RWPE2 (cell line): ENCODE data around the gene FBXL16.
A peak's percentile ranks its signal among the peaks of the same experiment; 100 is the strongest.

Experiments used
- ATAC-seq: fragments of 200-7000 bp; cut with Tn5 transposase; 3 replicates; pipeline ENCODE4 v1.9.1; 2021; ENCODE audit warnings: low read depth
- DNase-seq: peaks from one replicate; pipeline ENCODE4 v3.0.0-alpha.2; 2020; ENCODE audit warnings: low spot score
- H3K27ac ChIP-seq: fragments of 450-650 bp; 2 replicates; pipeline ENCODE4 v1.5.1; 2017; ENCODE audit warnings: mild to moderate bottlenecking; ENCODE audit not compliant: poor library complexity, severe bottlenecking
- H3K27me3 ChIP-seq: fragments of 250-450 bp; sonication (Bioruptor Pico); 2 replicates; pipeline ENCODE4 v1.5.1; 2021; ENCODE audit warnings: mild to moderate bottlenecking, moderate library complexity; ENCODE audit not compliant: insufficient read depth, poor library complexity, severe bottlenecking
- H3K36me3 ChIP-seq: fragments of 250-450 bp; sonication (Bioruptor Pico); 2 replicates; pipeline ENCODE4 v1.5.1; 2020; ENCODE audit warnings: low read depth, mild to moderate bottlenecking, moderate library complexity
- H3K4me1 ChIP-seq: fragments of 250-450 bp; sonication (Bioruptor Pico); 2 replicates; pipeline ENCODE4 v1.5.1; 2021; ENCODE audit warnings: mild to moderate bottlenecking, moderate library complexity; ENCODE audit not compliant: insufficient read depth, poor library complexity, severe bottlenecking
- H3K4me3 ChIP-seq: fragments of 250-450 bp; sonication (Bioruptor Pico); 2 replicates; pipeline ENCODE4 v1.5.1; 2021; ENCODE audit warnings: mild to moderate bottlenecking, moderate library complexity; ENCODE audit not compliant: severe bottlenecking
- H3K9me3 ChIP-seq: fragments of 250-450 bp; sonication (Bioruptor Pico); 2 replicates; pipeline ENCODE4 v1.5.1; 2021; ENCODE audit warnings: mild to moderate bottlenecking, moderate library complexity; ENCODE audit not compliant: severe bottlenecking
- CTCF ChIP-seq: fragments of 450-650 bp; IDR thresholded peaks from one replicate; pipeline ENCODE4 v1.5.1; 2017; ENCODE audit warnings: mild to moderate bottlenecking, moderate library complexity; ENCODE audit not compliant: poor library complexity, severe bottlenecking

FBXL16 gene

GRCh38 chr16:667113-667779, 38.4 kb downstream of the FBXL16 start:
- H3K9me3 ChIP-seq: no peaks in the 10 kb centered on the region
- DNase-seq (no peak), ATAC-seq (no peak)
- peak overlapping the region; percentile 68 for H3K27ac ChIP-seq
- no peaks in the 10 kb centered on the region for H3K4me1 ChIP-seq
- H3K27me3 ChIP-seq: no peaks in the 10 kb centered on the region
- peaks cover 34% of the 10 kb centered on the region for H3K36me3 ChIP-seq
- TF ChIP-seq CTCF: no peak
- peak overlapping the region; percentile 72 for H3K4me3 ChIP-seq

- Histone ChIP-seq H3K27ac (no peak overlapping the region), H3K4me3 (no peak overlapping the region), H3K4me1 (no peaks in the 10 kb centered on the region), H3K36me3 (peaks cover 35% of the 10 kb centered on the region), H3K27me3 (no peaks in the 10 kb centered on the region), H3K9me3 (no peaks in the 10 kb centered on the region)
- DNase-seq (no peak), ATAC-seq (no peak)
- TF ChIP-seq CTCF: no peak
These were observed 39.0 kb downstream of the FBXL16 start for GRCh38 chr16:666572-666971.

GRCh38 chr16:662597-662996, 43.0 kb downstream of the FBXL16 start:
- TF ChIP-seq CTCF: no peak
- no peak overlapping the region for H3K27ac ChIP-seq

GRCh38 chr16:662095-662494, 43.5 kb downstream of the FBXL16 start:
- Histone ChIP-seq H3K9me3 (no peaks in the 10 kb centered on the region), H3K27me3 (no peaks in the 10 kb centered on the region), H3K36me3 (peaks cover 23% of the 10 kb centered on the region), H3K4me3 (no peak overlapping the region), H3K27ac (no peak overlapping the region), H3K4me1 (no peaks in the 10 kb centered on the region)
- no peak for TF ChIP-seq CTCF
- ATAC-seq: no peak
- DNase-seq: no peak

More at GRCh38 chr16:662597-662996, 43.0 kb downstream of the FBXL16 start:
- Histone ChIP-seq H3K4me1 (no peaks in the 10 kb centered on the region), H3K4me3 (no peak overlapping the region), H3K9me3 (no peaks in the 10 kb centered on the region), H3K27me3 (no peaks in the 10 kb centered on the region), H3K36me3 (peaks cover 23% of the 10 kb centered on the region)
- ATAC-seq (no peak), DNase-seq (no peak)

GRCh38 chr16:661184-661821, 44.3 kb downstream of the FBXL16 start:
- H3K4me1 ChIP-seq: no peaks in the 10 kb centered on the region
- TF ChIP-seq CTCF: no peak

More at GRCh38 chr16:661184-661821, 44.3 kb downstream of the FBXL16 start:
- peaks cover 31% of the 10 kb centered on the region for H3K36me3 ChIP-seq
- no peak for DNase-seq
- H3K4me3 ChIP-seq: no peak overlapping the region
- no peaks in the 10 kb centered on the region for H3K27me3 ChIP-seq
- H3K27ac ChIP-seq: no peak overlapping the region
- no peaks in the 10 kb centered on the region for H3K9me3 ChIP-seq
- ATAC-seq: no peak
